Measurements from ENCODE around the gene ADK.
"Not testable (repeated sequence)": the region's sequence is repeated elsewhere in the genome, so short reads cannot be mapped to it uniquely, and the experiment has no call there.

ADK gene

GRCh38 chr10:74244807-74245206 is 93.8 kb downstream of the ADK start:
- DNase-seq: no peak

- no peak for DNase-seq
These were observed 95.5 kb downstream of the ADK start for GRCh38 chr10:74246495-74246894.

- no peak for DNase-seq
These were observed 98.8 kb downstream of the ADK start for GRCh38 chr10:74249865-74250264.

GRCh38 chr10:74255214-74255613 is 104.2 kb downstream of the ADK start:
- no peak for DNase-seq

- no peak for DNase-seq
These were observed 104.9 kb downstream of the ADK start for GRCh38 chr10:74255888-74256357.

GRCh38 chr10:74262856-74263255 is 111.8 kb downstream of the ADK start:
- no peak for DNase-seq

GRCh38 chr10:74263996-74264395 is 113.0 kb downstream of the ADK start:
- DNase-seq: no peak

GRCh38 chr10:74272288-74272687 is 121.3 kb downstream of the ADK start:
- DNase-seq: no peak

- DNase-seq: no peak
These were observed 124.8 kb downstream of the ADK start for GRCh38 chr10:74275755-74276290.

- no peak for DNase-seq
These were observed 125.4 kb downstream of the ADK start for GRCh38 chr10:74276416-74276815.

GRCh38 chr10:74282151-74282847 is 131.3 kb downstream of the ADK start:
- DNase-seq: no peak

- DNase-seq: no peak
These were observed 131.8 kb downstream of the ADK start for GRCh38 chr10:74282848-74283210.

GRCh38 chr10:74289188-74289587 is 138.2 kb downstream of the ADK start:
- DNase-seq: no peak

GRCh38 chr10:74289951-74290350 is 138.9 kb downstream of the ADK start:
- no peak for DNase-seq

GRCh38 chr10:74290708-74291107 is 139.7 kb downstream of the ADK start:
- no peak for DNase-seq

- DNase-seq: no peak
These were observed 141.9 kb downstream of the ADK start for GRCh38 chr10:74292871-74293427.

GRCh38 chr10:74293686-74294371 is 142.8 kb downstream of the ADK start:
- no peak for DNase-seq

- DNase-seq: no peak
These were observed 146.5 kb downstream of the ADK start for GRCh38 chr10:74297389-74298080.

- not testable (repeated sequence) for DNase-seq
These were observed 149.1 kb downstream of the ADK start for GRCh38 chr10:74300074-74300621.

GRCh38 chr10:74300666-74301065 is 149.6 kb downstream of the ADK start:
- DNase-seq: no peak

GRCh38 chr10:74305730-74306129 is 154.7 kb downstream of the ADK start:
- no peak for DNase-seq

GRCh38 chr10:74306227-74306982 is 155.4 kb downstream of the ADK start:
- DNase-seq: no peak
